Inferior parietal cortex (tissue), 1 donor: ENCODE data around the gene OR2V2.
"Not testable (repeated sequence)": the region's sequence is repeated elsewhere in the genome, so short reads cannot be mapped to it uniquely, and the experiment has no call there.

ENCODE experiments used
- DNase-seq: peaks from one replicate; pipeline ENCODE4 v3.0.0-alpha.2; 2016; ENCODE audit errors: extremely low spot score

Gene OR2V2

DNA sequence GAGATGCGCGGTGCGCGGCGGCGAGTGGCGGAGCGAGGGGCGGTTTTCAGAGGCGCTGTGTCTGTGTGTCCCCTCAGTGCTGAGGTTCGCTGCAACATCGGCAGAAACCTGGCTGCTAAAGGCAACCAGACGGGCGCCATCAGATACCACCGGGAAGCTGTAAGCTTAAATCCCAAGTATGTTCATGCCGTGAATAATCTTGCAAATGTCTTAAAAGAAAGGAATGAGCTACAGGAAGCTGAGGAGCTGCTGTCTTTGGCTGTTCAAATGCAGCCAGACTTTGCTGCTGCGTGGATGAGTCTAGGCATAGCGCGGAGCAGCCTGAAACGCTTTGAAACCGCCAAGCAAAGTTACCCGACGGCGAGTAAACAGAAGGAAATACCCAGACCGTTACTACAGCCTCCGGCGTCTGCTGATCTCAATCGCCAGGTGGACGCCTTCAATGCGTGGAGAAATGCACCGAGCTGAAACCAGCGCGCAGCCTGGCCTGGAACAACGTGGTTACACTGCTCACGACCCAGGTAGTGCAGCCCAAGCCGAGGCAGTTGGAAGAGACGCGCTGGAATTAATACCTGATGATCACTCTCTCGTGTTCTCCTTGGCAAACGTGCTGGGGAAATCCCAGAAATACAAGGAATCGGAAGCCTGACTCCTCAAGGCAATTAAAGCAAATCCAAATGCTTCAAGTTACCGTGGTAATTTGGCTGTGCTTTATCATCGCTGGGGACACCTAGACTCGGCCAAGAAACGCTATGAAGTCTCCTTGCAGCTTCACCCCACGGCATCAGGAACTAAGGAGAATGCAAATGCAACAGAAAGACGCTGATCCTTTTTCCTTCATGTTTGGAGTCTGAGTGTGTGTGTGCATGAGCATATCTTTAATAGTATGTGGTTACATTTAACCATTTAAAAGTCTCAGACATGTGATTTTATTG, 32.3 kb upstream of the OR2V2 start:
- DNase-seq = no peak

GRCh38 chr5:181118369-181118768, 29.0 kb upstream of the OR2V2 start:
- no peak for DNase-seq

DNA sequence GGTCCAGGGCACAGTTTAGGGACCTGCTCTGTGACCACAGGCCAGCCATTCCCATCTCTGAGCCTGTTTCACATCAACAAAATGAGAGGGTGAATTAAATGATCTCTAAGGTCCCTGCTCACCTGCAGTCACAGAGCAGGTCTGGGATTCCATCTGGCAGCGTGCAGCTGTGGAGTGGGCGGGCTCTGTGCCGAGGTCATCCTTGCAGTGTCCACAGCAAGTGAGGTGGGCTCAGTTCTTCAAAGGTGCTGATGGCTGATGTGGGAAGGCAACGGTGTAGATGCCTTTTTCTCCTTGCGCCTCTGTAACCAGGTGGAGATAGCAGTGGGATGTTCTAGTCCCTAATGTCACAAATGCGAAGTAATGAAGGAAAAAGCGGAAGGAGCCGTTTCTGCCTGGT, 28.3 kb upstream of the OR2V2 start:
- no peak for DNase-seq

DNA sequence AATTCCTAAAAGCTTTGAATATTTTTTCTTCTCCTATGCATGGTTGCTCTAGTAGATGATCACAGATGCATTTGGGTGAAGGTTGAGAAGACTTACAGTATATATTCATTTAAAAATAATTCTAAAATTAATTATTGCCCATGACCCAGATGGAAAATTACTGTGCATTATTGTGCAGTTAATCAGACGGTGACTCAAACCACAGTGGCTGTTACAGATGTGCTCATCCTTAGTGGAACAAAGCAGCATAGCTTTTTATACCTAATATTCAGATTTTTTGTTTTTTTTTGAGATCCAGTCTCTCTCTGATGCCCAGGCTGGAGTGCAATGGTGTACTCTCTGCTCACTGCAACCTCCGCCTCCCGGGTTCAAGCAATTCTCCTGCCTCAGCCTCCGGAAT, 27.1 kb upstream of the OR2V2 start:
- DNase-seq = no peak

GRCh38 chr5:181120761-181121160, 26.6 kb upstream of the OR2V2 start:
- no peak for DNase-seq

- DNase-seq = no peak
These were observed 25.5 kb upstream of the OR2V2 start for GRCh38 chr5:181121675-181122561.

- no peak for DNase-seq
These were observed 22.9 kb upstream of the OR2V2 start for GRCh38 chr5:181124526-181124925.

- no peak for DNase-seq
These were observed 20.5 kb upstream of the OR2V2 start for GRCh38 chr5:181126841-181127240.

- DNase-seq = no peak
These were observed 19.9 kb upstream of the OR2V2 start for GRCh38 chr5:181127456-181127855.

GRCh38 chr5:181127907-181128626, 19.3 kb upstream of the OR2V2 start:
- DNase-seq = no peak

- no peak for DNase-seq
These were observed 17.8 kb upstream of the OR2V2 start for GRCh38 chr5:181129601-181130000.

- not testable (repeated sequence) for DNase-seq
These were observed 17.3 kb upstream of the OR2V2 start for GRCh38 chr5:181130081-181130480.

GRCh38 chr5:181130832-181131496, 16.4 kb upstream of the OR2V2 start, which contains the start of gene OR2V1:
OR2V1 (minus strand) TSS chr5:181131169; CDS start chr5:181125304, 5,865 bp downstream.
- no peak for DNase-seq

DNA sequence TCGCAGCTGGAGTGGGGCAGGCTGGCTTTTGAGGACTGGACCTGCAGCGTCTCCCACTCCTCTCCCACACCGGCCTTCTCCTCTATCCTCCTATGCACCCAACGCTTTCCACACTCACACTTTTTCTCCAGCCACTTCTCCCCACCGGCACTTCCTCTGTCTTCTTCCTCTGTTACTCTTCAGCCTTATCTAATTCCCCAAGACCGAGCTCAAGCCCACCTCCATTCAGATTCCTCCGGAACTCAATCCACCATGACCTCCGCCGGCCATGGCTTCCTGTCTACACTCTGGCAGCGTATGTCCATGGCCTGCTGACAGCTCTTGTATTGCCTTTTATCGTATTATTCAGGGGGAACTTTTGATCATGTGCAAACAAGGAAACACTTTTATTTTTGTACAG, 15.9 kb upstream of the OR2V2 start:
- DNase-seq = no peak

DNA sequence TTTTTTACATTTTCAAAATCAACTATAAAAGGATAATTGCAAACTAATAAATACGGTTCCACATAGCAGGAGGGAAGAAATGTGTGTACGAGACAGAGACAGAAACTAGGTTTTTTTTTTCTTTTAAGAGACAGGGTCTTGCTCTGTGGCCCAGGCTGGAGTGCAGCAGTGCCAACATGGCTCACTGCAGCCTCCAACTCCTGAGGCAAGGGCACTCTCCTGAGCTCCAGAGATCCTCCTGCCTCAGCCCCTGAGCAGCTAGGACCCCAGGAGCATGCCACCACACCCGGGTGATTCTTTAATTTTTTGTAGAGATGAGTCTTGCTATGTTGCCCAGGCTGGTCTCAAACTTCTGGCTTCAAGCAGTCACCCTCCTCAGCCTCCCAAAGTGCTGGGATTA, 14.3 kb upstream of the OR2V2 start:
- no peak for DNase-seq

DNA sequence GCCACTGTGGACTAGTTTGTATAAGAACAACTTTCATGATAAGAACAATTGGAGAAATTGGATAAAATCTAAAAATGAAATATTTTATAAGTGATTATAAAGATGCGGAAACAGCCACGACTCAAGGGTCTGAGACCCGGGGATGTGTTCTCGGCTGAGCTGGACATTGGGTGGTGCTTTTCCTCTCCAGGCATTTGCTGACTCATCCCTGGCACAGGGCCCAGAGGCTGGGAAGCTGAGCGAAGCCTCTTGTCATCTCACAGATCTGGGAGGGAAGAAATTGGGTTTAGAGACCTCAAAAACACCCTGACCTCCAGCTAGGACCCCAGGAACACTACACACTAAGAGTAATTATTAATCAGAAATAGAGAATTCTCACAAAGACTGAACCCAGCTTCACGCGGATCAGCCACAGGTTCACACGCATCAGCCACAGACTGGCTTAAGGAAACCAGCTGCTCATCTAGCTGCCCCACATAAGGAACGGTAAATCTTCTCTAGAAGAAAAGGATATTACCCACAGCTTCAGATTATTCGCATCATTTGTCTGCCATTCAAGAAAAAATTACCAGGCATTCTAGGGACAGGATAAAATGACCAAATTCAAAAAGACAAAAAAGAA, 13.7 kb upstream of the OR2V2 start:
- peak; percentile 27 for DNase-seq

DNA sequence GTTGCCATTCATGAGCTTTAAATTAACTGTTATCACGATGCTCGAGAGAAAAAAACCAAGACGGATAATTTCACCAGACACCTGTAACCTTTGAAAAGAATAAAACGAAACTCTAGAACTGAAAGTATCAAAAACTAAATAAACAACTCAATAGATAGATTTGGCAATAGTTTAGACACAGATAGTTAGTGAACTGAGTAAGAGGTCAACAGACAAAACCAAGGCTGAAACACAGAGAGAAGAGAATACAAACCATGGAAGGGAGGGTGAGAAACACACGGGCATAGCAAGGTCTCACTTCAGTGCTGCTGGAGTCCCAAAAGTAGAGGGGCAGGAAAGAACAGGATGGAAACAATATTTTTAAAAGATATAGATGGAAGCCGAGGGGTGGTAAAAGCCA, 13.1 kb upstream of the OR2V2 start:
- DNase-seq = no peak

- no peak for DNase-seq
These were observed 10.9 kb upstream of the OR2V2 start for GRCh38 chr5:181136361-181136955.

- no peak for DNase-seq
These were observed 9.1 kb upstream of the OR2V2 start for GRCh38 chr5:181138258-181138657.

DNA sequence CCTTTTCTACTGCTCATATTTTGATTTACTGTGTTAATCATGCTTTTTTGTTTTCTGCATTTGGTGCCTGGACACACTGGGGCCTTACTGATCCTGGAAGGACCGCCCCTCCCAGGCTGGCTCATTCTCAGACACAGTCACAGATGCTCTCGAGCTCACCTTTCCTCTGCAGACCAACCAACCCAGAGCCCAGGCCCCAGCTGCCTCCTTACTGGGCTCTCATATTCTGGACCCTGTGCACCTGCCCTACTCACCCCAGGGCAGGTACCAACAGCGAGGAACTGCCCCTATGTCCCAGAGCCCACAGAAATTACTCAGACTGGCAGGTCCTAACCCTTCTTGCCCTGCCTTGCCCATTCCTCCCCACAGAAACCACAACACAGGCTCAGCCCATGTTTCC, 6.6 kb upstream of the OR2V2 start:
- no peak for DNase-seq
